Stomach (tissue), 9 donors: ENCODE results near the gene JDP2. TPM values are rescaled to one million over a fixed set of nuclear protein-coding genes. Genes with fewer than 3 reads are reported as not detected.

Source experiments
- DNase-seq, 2 donors: peaks; one replicate each; pipeline versions ENCODE4 v3.0.0 to v3.0.0-alpha.2; 2013 to 2019
- H3K27ac ChIP-seq, 5 donors: fragments of 200-600 bp in 4 of 5; sonication (generic) in 4 of 5; one replicate each; pipeline ENCODE4 v1.5.1; 2013 to 2019; ENCODE audit warnings: mild to moderate bottlenecking in 1 of 5, moderate library complexity in 1 of 5
- H3K27me3 ChIP-seq, 3 donors: fragments of 200-600 bp; sonication (generic); one replicate each; pipeline ENCODE4 v1.5.1; 2017 to 2019; ENCODE audit warnings: mixed run types in 1 of 3
- H3K36me3 ChIP-seq, 4 donors: fragments of 200-600 bp; sonication (generic); 1 replicate in 3 of 4; 2 replicates in 1 of 4; pipeline ENCODE4 v1.5.1; 2016 to 2019
- H3K4me1 ChIP-seq, 4 donors: fragments of 200-600 bp; sonication (generic); one replicate each; pipeline ENCODE4 v1.5.1; 2016 to 2019
- H3K4me3 ChIP-seq, 4 donors: fragments of 200-600 bp; sonication (generic) in 3 of 4; one replicate each; pipeline ENCODE4 v1.5.1; 2016 to 2019; ENCODE audit warnings: mild to moderate bottlenecking in 1 of 4
- H3K9me3 ChIP-seq, 4 donors: fragments of 200-600 bp; sonication (generic); one replicate each; pipeline ENCODE4 v1.5.1; 2016 to 2019
- EP300 ChIP-seq: sonication (generic); formaldehyde crosslinking; IDR thresholded peaks from one replicate; pipeline ENCODE4 v1.6.1; 2017; ENCODE audit warnings: antibody characterized with exemption
- POLR2A ChIP-seq, 4 donors: fragments of 450-650 bp; IDR thresholded peaks; one replicate each; pipeline ENCODE4 v1.6.1; 2016; ENCODE audit warnings: antibody characterized with exemption in 4 of 4, control low read depth in 2 of 4, mild to moderate bottlenecking in 1 of 4, moderate library complexity in 1 of 4
- POLR2AphosphoS5 ChIP-seq, 3 donors: sonication (generic); formaldehyde crosslinking; IDR thresholded peaks; one replicate each; pipeline ENCODE4 v1.6.1; 2016; ENCODE audit warnings: antibody characterized with exemption in 3 of 3
- WGBS, 5 donors: extraction: QIAGEN DNeasy Blood & Tissue Kit in 3 of 5; methylation state at CpG; one replicate each; pipeline versions ENCODE4 v1.1.5 to v1.1.7; 2013 to 2018; 5-methylcytosine and 5-hydroxymethylcytosine counted together
- intact Hi-C: fragments of 100-400 bp; cut with DNase I; formaldehyde crosslinking; loops from one replicate; pipeline ENCODE4 v1.15.1; 2023; ENCODE audit warnings: low total_unique reads
- polyA plus RNA-seq, 3 donors: library from polyadenylated mRNA; stranded (reverse); fragments of 200-250 nt; gene quantifications; one replicate each; pipeline ENCODE4 v1.2.3, GENCODE V29; 2013
- total RNA-seq, 5 donors: library from RNA; depleted of rRNA; stranded (reverse); fragments of >200 nt; gene quantifications; one replicate each; pipeline versions ENCODE4 v1.1.0 to v1.2.3, GENCODE V29; 2014 to 2016
- TF ChIP-seq, protein P1 (sequence below), 7 experiments: fragments of 450-650 bp in 4 of 7; fragments of 200-600 bp in 3 of 7; sonication (generic) in 3 of 7; IDR thresholded peaks; one replicate each; pipeline ENCODE4 v1.5.1; 2016 to 2019; ENCODE audit warnings: antibody characterized with exemption in 7 of 7, control low read depth in 2 of 7, mild to moderate bottlenecking in 1 of 7
- donor health status: healthy with polysubstance abuse.
- donor health status: Bipolar disorder and iron deficiency.
- donor health status: healthy.

JDP2 gene
- total and polyA plus RNA-seq, 8 donors = 10.3 to 145 (median 31.6) TPM

GRCh38 chr14:75442166-75442565 lies 14.3 kb downstream of the JDP2 start:
- Histone ChIP-seq H3K27me3 (no peaks in the 10 kb centered on the region), H3K27ac (peak overlapping the region in 4 of 5 donors; percentile 20 to 86 (median 57)), H3K36me3 (peaks cover 24 to 56% (median 49%) of the 10 kb centered on the region in 4 donors), H3K9me3 (no peaks in the 10 kb centered on the region), H3K4me1 (peaks cover 15 to 63% (median 35%) of the 10 kb centered on the region in 4 donors), H3K4me3 (no peak overlapping the region)
- 69 to 85% (median 80%) methylated on average over 4 of the region's 4 CpGs for WGBS, 5 donors
- intact Hi-C loops = no loop called here
- TF ChIP-seq, protein P1, sequence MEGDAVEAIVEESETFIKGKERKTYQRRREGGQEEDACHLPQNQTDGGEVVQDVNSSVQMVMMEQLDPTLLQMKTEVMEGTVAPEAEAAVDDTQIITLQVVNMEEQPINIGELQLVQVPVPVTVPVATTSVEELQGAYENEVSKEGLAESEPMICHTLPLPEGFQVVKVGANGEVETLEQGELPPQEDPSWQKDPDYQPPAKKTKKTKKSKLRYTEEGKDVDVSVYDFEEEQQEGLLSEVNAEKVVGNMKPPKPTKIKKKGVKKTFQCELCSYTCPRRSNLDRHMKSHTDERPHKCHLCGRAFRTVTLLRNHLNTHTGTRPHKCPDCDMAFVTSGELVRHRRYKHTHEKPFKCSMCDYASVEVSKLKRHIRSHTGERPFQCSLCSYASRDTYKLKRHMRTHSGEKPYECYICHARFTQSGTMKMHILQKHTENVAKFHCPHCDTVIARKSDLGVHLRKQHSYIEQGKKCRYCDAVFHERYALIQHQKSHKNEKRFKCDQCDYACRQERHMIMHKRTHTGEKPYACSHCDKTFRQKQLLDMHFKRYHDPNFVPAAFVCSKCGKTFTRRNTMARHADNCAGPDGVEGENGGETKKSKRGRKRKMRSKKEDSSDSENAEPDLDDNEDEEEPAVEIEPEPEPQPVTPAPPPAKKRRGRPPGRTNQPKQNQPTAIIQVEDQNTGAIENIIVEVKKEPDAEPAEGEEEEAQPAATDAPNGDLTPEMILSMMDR (IDR thresholded peaks at IDR 0.05) = no peak
- TF ChIP-seq POLR2AphosphoS5 (IDR thresholded peaks at IDR 0.05) (no peak), EP300 (no peak), POLR2A (IDR thresholded peaks at IDR 0.05) (no peak)
- DNase-seq = no peak

DNA sequence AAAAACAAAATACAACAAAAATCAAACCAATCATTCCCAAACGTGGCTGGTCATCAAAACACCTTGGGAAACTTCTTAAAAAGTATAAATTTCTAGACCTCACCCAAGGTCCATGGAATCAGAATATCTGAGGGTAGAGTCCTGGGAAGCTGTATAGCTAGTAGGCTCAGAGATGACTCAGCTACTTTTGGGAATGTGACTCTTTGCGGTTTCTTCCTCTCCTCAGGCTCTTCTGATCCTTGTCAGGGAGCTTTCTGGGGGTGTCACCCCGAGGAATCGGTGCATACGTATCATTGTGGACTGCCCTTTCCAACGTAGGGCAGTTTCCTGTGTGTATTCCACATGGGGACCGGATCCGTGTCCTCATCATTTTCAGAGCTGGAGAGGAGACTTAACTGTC lies 14.8 kb downstream of the JDP2 start:
- WGBS, 5 donors = 65 to 84% (median 70%) methylated on average over 8 of the region's 8 CpGs
- Histone ChIP-seq H3K36me3 (peaks cover 23 to 53% (median 47%) of the 10 kb centered on the region in 4 donors), H3K27ac (peak overlapping the region in 4 of 5 donors; percentile 37 to 86 (median 57)), H3K27me3 (no peaks in the 10 kb centered on the region), H3K4me1 (peaks cover 15 to 58% (median 33%) of the 10 kb centered on the region in 4 donors), H3K4me3 (no peak overlapping the region), H3K9me3 (no peaks in the 10 kb centered on the region)
- intact Hi-C loops = no loop called here
- TF ChIP-seq POLR2AphosphoS5 (IDR thresholded peaks at IDR 0.05) (no peak), POLR2A (IDR thresholded peaks at IDR 0.05) (no peak), EP300 (no peak)
- TF ChIP-seq, protein P1 (IDR thresholded peaks at IDR 0.05) = no peak
- DNase-seq = no peak

DNA sequence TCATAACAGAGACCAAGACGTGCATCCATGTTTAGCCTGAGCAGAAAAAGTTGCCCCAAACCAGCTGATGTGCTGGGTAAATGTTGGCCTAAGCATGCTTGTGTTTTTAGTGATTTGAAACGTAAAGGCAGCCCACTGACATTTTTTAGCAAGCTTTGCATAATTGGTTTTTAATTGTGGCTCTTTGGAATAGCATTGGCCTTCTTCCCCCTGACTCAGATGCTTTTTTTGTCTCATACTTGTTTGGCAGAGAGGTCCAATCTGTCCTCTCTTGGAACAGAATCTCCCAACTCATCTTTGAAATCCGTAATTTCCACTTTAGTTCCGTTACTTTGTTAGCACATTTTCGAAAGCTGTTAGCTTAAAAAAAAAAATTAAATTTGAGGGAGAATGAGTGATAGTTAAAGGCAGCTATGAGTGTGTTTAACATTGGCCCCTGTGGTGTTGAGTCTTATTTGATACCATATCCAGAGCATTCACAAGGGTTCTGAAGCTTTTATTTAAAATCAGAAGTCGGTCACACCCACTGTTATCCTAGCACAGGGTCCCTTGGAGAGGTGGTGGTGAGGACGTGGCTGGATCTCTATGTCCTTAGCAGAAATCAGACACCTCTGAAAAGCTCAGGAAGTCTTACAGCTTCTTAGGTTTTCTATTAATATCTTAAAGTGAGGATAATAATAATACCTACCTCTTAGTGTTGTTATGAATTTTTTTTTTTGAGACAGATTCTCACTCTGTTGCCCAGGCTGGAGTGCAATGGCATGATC lies 15.6 kb downstream of the JDP2 start:
- Histone ChIP-seq H3K4me3 (no peak overlapping the region), H3K36me3 (peaks cover 17 to 49% (median 39%) of the 10 kb centered on the region in 4 donors), H3K27ac (peak overlapping the region in 4 of 5 donors; percentile 37 to 86 (median 57)), H3K4me1 (peaks cover 17 to 58% (median 32%) of the 10 kb centered on the region in 4 donors), H3K9me3 (no peaks in the 10 kb centered on the region), H3K27me3 (no peaks in the 10 kb centered on the region)
- TF ChIP-seq POLR2A (IDR thresholded peaks at IDR 0.05) (no peak), EP300 (no peak), POLR2AphosphoS5 (IDR thresholded peaks at IDR 0.05) (no peak)
- intact Hi-C loops = no loop called here
- DNase-seq = no peak
- 66 to 83% (median 81%) methylated on average over 7 of the region's 7 CpGs for WGBS, 5 donors

- intact Hi-C loops = no loop called here
- 95 to 98% (median 97%) methylated on average over 6 of the region's 6 CpGs for WGBS, 5 donors
- no peak for TF ChIP-seq POLR2AphosphoS5 (IDR thresholded peaks at IDR 0.05)
- TF ChIP-seq POLR2A (IDR thresholded peaks at IDR 0.05) = no peak
- no peak for TF ChIP-seq EP300
- TF ChIP-seq, protein P1 (IDR thresholded peaks at IDR 0.05) = no peak
- Histone ChIP-seq H3K27me3 (no peaks in the 10 kb centered on the region), H3K4me3 (no peak overlapping the region), H3K36me3 (peaks cover 4 to 32% (median 22%) of the 10 kb centered on the region in 4 donors), H3K9me3 (no peaks in the 10 kb centered on the region), H3K4me1 (peaks cover 31 to 61% (median 45%) of the 10 kb centered on the region in 4 donors), H3K27ac (no peak overlapping the region)
- DNase-seq = no peak
Observed at GRCh38 chr14:75445236-75445635, 17.4 kb downstream of the JDP2 start.
